ENCODE measurements around the gene TECTA. TPM values are rescaled to one million over a fixed set of nuclear protein-coding genes. Genes with fewer than 3 reads are reported as not detected.
A peak's percentile ranks its signal among the peaks of the same experiment; 100 is the strongest.

Gene TECTA
- total and polyA plus RNA-seq, 12 donors = 0.58 to 5.9 (median 1.3) TPM

GRCh38 chr11:121188776-121189175, 87.7 kb downstream of the TECTA start:
- H3K4me3 ChIP-seq = no peak overlapping the region
- no peaks in the 10 kb centered on the region for H3K36me3 ChIP-seq (replicated peaks in 1 of 2)
- H3K4me1 ChIP-seq (replicated peaks in 1 of 2) = no peaks in the 10 kb centered on the region
- no peak for TF ChIP-seq POLR2A (IDR thresholded peaks at IDR 0.05)
- TF ChIP-seq, protein P1, sequence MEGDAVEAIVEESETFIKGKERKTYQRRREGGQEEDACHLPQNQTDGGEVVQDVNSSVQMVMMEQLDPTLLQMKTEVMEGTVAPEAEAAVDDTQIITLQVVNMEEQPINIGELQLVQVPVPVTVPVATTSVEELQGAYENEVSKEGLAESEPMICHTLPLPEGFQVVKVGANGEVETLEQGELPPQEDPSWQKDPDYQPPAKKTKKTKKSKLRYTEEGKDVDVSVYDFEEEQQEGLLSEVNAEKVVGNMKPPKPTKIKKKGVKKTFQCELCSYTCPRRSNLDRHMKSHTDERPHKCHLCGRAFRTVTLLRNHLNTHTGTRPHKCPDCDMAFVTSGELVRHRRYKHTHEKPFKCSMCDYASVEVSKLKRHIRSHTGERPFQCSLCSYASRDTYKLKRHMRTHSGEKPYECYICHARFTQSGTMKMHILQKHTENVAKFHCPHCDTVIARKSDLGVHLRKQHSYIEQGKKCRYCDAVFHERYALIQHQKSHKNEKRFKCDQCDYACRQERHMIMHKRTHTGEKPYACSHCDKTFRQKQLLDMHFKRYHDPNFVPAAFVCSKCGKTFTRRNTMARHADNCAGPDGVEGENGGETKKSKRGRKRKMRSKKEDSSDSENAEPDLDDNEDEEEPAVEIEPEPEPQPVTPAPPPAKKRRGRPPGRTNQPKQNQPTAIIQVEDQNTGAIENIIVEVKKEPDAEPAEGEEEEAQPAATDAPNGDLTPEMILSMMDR (IDR thresholded peaks at IDR 0.05) = no peak
- H3K27me3 ChIP-seq = no peaks in the 10 kb centered on the region
- H3K9me3 ChIP-seq (replicated peaks in 1 of 3) = no peaks in the 10 kb centered on the region
- H3K27ac ChIP-seq = no peak overlapping the region
- DNase-seq = no peak
- intact Hi-C loops (cut with DNase I) = no loop called here

DNA sequence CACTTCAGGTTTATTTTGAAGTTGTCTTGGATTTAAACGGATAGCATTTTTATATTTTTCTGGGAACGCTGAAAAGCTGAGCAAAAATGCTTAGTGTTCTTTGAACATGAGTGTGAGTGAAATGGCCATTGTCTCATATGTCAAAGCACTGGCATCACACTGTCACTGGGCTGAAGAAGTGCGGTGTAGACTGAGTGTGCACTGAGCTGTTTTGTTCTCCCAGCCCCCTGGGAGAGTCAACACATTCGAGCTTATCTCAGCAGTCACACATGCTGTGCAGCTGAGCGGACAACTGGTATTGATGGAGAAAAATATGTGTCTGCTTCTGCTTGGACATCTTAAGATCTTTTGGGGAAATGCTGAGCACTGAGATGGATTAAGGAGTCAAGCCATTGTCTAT, 90.8 kb downstream of the TECTA start:
- Histone ChIP-seq H3K4me3 (no peak overlapping the region), H3K4me1 (replicated peaks in 1 of 2) (peaks cover 0 to 6% of the 10 kb centered on the region in 2 donors), H3K27ac (no peak overlapping the region), H3K36me3 (replicated peaks in 1 of 2) (no peaks in the 10 kb centered on the region), H3K27me3 (no peaks in the 10 kb centered on the region), H3K9me3 (replicated peaks in 1 of 3) (no peaks in the 10 kb centered on the region)
- TF ChIP-seq POLR2A (IDR thresholded peaks at IDR 0.05) = no peak
- TF ChIP-seq, protein P1 (IDR thresholded peaks at IDR 0.05) = no peak
- no peak for DNase-seq
- 82 to 87% (median 84%) methylated on average over 5 of the region's 5 CpGs for WGBS, 4 donors
- intact Hi-C loops (cut with DNase I) = loop anchor here in 1 of 2 donors (10.0 kb wide), 1 partner anchor 677 kb away; the partner anchor contains the start of gene GRIK4

- 10 to 16% (median 11%) methylated on average over 13 of the region's 13 CpGs for WGBS, 4 donors
- DNase-seq = peak; percentile 25 to 76 (median 56)
- no peak for TF ChIP-seq POLR2A (IDR thresholded peaks at IDR 0.05)
- TF ChIP-seq, protein P1 (IDR thresholded peaks at IDR 0.05) = peak; percentile 61 to 90 (median 78)
- H3K4me1 ChIP-seq (replicated peaks in 1 of 2) = peaks cover 0 to 6% of the 10 kb centered on the region in 2 donors
- no peaks in the 10 kb centered on the region for H3K36me3 ChIP-seq (replicated peaks in 1 of 2)
- intact Hi-C loops (cut with DNase I) = loop anchor here in 1 of 2 donors (10.0 kb wide), 1 partner anchor 680 kb away; the partner anchor contains the start of gene GRIK4
- H3K27ac ChIP-seq = no peak overlapping the region
- no peaks in the 10 kb centered on the region for H3K9me3 ChIP-seq (replicated peaks in 1 of 3)
- H3K4me3 ChIP-seq = no peak overlapping the region
- H3K27me3 ChIP-seq = no peaks in the 10 kb centered on the region
Observed at GRCh38 chr11:121194731-121195596, 93.9 kb downstream of the TECTA start.

- WGBS, 4 donors = 72 to 84% (median 80%) methylated on average over 5 of the region's 5 CpGs
- no peak overlapping the region for H3K4me3 ChIP-seq
- intact Hi-C loops (cut with DNase I) = loop anchor here in 1 of 2 donors (10.0 kb wide), 1 partner anchor 684 kb away; the partner anchor contains the start of gene GRIK4
- no peak overlapping the region for H3K27ac ChIP-seq
- no peak for TF ChIP-seq POLR2A (IDR thresholded peaks at IDR 0.05)
- TF ChIP-seq, protein P1 (IDR thresholded peaks at IDR 0.05) = no peak
- DNase-seq = no peak
- no peaks in the 10 kb centered on the region for H3K27me3 ChIP-seq
- no peaks in the 10 kb centered on the region for H3K36me3 ChIP-seq (replicated peaks in 1 of 2)
- no peaks in the 10 kb centered on the region for H3K9me3 ChIP-seq (replicated peaks in 1 of 3)
- peaks cover 0 to 6% of the 10 kb centered on the region in 2 donors for H3K4me1 ChIP-seq (replicated peaks in 1 of 2)
Observed at GRCh38 chr11:121198491-121198890, 97.4 kb downstream of the TECTA start.
